Activated T-cell treated with anti-CD3 and anti-CD28 coated beads, Interleukin-2, amount 50 U/mL, for 4 hours (primary cell): ENCODE results near the gene NAPSA. TPM values are rescaled to one million over a fixed set of nuclear protein-coding genes. Genes with fewer than 3 reads are reported as not detected.
"Not testable (repeated sequence)": the region's sequence is repeated elsewhere in the genome, so short reads cannot be mapped to it uniquely, and the experiment has no call there.

ENCODE experiments used
- ATAC-seq, 2 donors: fragments of 200-7000 bp; cut with Tn5 transposase; one replicate each; pipeline ENCODE4 v1.10.0; 2021
- DNase-seq: peaks from one replicate; pipeline ENCODE4 v3.0.0-alpha.2; 2020
- H3K27me3 Mint-ChIP-seq: one replicate; pipeline ENCODE4 v1.8.0; 2021; ENCODE audit warnings: low read depth, mixed read lengths
- H3K36me3 Mint-ChIP-seq: one replicate; pipeline ENCODE4 v1.8.0; 2022; ENCODE audit warnings: mixed read lengths; ENCODE audit not compliant: insufficient read depth
- H3K4me1 Mint-ChIP-seq: one replicate; pipeline ENCODE4 v1.8.0; 2021; ENCODE audit warnings: low read depth, mixed read lengths
- H3K4me3 Mint-ChIP-seq: one replicate; pipeline ENCODE4 v1.8.0; 2021; ENCODE audit warnings: mild to moderate bottlenecking, moderate library complexity, mixed read lengths
- H3K9me3 Mint-ChIP-seq: one replicate; pipeline ENCODE4 v1.8.0; 2021; ENCODE audit warnings: mixed read lengths
- total RNA-seq, 3 donors: library from RNA; stranded (reverse); gene quantifications; one replicate each; pipeline ENCODE4 v1.2.1, GENCODE V29; 2021

Gene NAPSA
- total RNA-seq, 3 donors from 2014 or later = 9.1 to 21.1 (median 10.4) TPM

- ATAC-seq (no peak), DNase-seq (no peak)
- peaks cover 13% of the 10 kb centered on the region for H3K36me3 Mint-ChIP-seq
- no peaks in the 10 kb centered on the region for H3K4me1 Mint-ChIP-seq
- H3K27me3 Mint-ChIP-seq = no peaks in the 10 kb centered on the region
- no peak overlapping the region for H3K4me3 Mint-ChIP-seq
- no peaks in the 10 kb centered on the region for H3K9me3 Mint-ChIP-seq
Measured at GRCh38 chr19:50393589-50393988, 28.1 kb upstream of the NAPSA start.

- no peak for ATAC-seq
- DNase-seq = no peak
- H3K4me1 Mint-ChIP-seq = peaks cover 1% of the 10 kb centered on the region
- peaks cover 15% of the 10 kb centered on the region for H3K36me3 Mint-ChIP-seq
- no peak overlapping the region for H3K4me3 Mint-ChIP-seq
- no peaks in the 10 kb centered on the region for H3K27me3 Mint-ChIP-seq
- H3K9me3 Mint-ChIP-seq = no peaks in the 10 kb centered on the region
Measured at GRCh38 chr19:50392759-50393158, 27.3 kb upstream of the NAPSA start.

- DNase-seq, H3K9me3 Mint-ChIP-seq, ATAC-seq, H3K4me3 Mint-ChIP-seq, H3K4me1 Mint-ChIP-seq, H3K27me3 Mint-ChIP-seq: not testable (repeated sequence)
- H3K36me3 Mint-ChIP-seq = peaks cover 19% of the 10 kb centered on the region
Measured at GRCh38 chr19:50390952-50391351, 25.5 kb upstream of the NAPSA start.

- not testable (repeated sequence) for ATAC-seq, H3K4me1 Mint-ChIP-seq, H3K9me3 Mint-ChIP-seq, H3K4me3 Mint-ChIP-seq, H3K27me3 Mint-ChIP-seq, DNase-seq
- peaks cover 17% of the 10 kb centered on the region for H3K36me3 Mint-ChIP-seq
Measured at GRCh38 chr19:50390295-50390694, 24.9 kb upstream of the NAPSA start.

- DNase-seq = no peak
- Mint-ChIP-seq H3K4me1 (peaks cover 28% of the 10 kb centered on the region), H3K9me3 (no peaks in the 10 kb centered on the region), H3K36me3 (peaks cover 17% of the 10 kb centered on the region), H3K4me3 (peak overlapping the region; percentile 45), H3K27me3 (no peaks in the 10 kb centered on the region)
- ATAC-seq = no peak
Measured at GRCh38 chr19:50387868-50388245, 22.4 kb upstream of the NAPSA start.

GRCh38 chr19:50387176-50387867 lies 21.9 kb upstream of the NAPSA start:
- no peak for ATAC-seq
- peaks cover 28% of the 10 kb centered on the region for H3K4me1 Mint-ChIP-seq
- peaks cover 17% of the 10 kb centered on the region for H3K36me3 Mint-ChIP-seq
- no peaks in the 10 kb centered on the region for H3K27me3 Mint-ChIP-seq
- no peaks in the 10 kb centered on the region for H3K9me3 Mint-ChIP-seq
- peak overlapping the region; percentile 45 for H3K4me3 Mint-ChIP-seq
- DNase-seq = no peak

- Mint-ChIP-seq H3K9me3 (no peaks in the 10 kb centered on the region), H3K4me1 (peaks cover 28% of the 10 kb centered on the region), H3K27me3 (no peaks in the 10 kb centered on the region), H3K36me3 (peaks cover 20% of the 10 kb centered on the region), H3K4me3 (peak overlapping the region; percentile 96)
- ATAC-seq = no peak
- no peak for DNase-seq
Measured at GRCh38 chr19:50384685-50385535, 19.5 kb upstream of the NAPSA start.

GRCh38 chr19:50383852-50384684 lies 18.6 kb upstream of the NAPSA start, which contains the start of gene POLD1:
POLD1 (plus strand) TSS chr19:50384347; CDS start chr19:50398852, 14,505 bp downstream.
- ATAC-seq (peak; percentile 90), DNase-seq (peak; percentile 99)
- H3K27me3 Mint-ChIP-seq = no peaks in the 10 kb centered on the region
- H3K9me3 Mint-ChIP-seq = no peaks in the 10 kb centered on the region
- H3K4me3 Mint-ChIP-seq = peak within 1 kb of the TSS; percentile 96
- peaks cover 28% of the 10 kb centered on the region for H3K36me3 Mint-ChIP-seq
- peaks cover 28% of the 10 kb centered on the region for H3K4me1 Mint-ChIP-seq

- ATAC-seq (peak in 1 of 2 donors; percentile 19), DNase-seq (no peak)
- H3K4me1 Mint-ChIP-seq = peaks cover 28% of the 10 kb centered on the region
- H3K27me3 Mint-ChIP-seq = no peaks in the 10 kb centered on the region
- no peaks in the 10 kb centered on the region for H3K9me3 Mint-ChIP-seq
- H3K36me3 Mint-ChIP-seq = peaks cover 31% of the 10 kb centered on the region
- H3K4me3 Mint-ChIP-seq = peak overlapping the region; percentile 96
Measured at GRCh38 chr19:50383001-50383851, 17.8 kb upstream of the NAPSA start.

GRCh38 chr19:50381881-50382729 lies 16.7 kb upstream of the NAPSA start:
- Mint-ChIP-seq H3K4me1 (peaks cover 25% of the 10 kb centered on the region), H3K36me3 (peaks cover 29% of the 10 kb centered on the region), H3K4me3 (no peak overlapping the region), H3K9me3 (no peaks in the 10 kb centered on the region), H3K27me3 (no peaks in the 10 kb centered on the region)
- ATAC-seq (no peak), DNase-seq (no peak)

- Mint-ChIP-seq H3K4me1 (peaks cover 29% of the 10 kb centered on the region), H3K27me3 (no peaks in the 10 kb centered on the region), H3K36me3 (peaks cover 29% of the 10 kb centered on the region), H3K4me3 (no peak overlapping the region), H3K9me3 (no peaks in the 10 kb centered on the region)
- no peak for ATAC-seq
- no peak for DNase-seq
Measured at GRCh38 chr19:50380751-50381151, 15.3 kb upstream of the NAPSA start.

- Mint-ChIP-seq H3K36me3 (peaks cover 29% of the 10 kb centered on the region), H3K4me3 (no peak overlapping the region), H3K9me3 (no peaks in the 10 kb centered on the region), H3K4me1 (peaks cover 26% of the 10 kb centered on the region), H3K27me3 (no peaks in the 10 kb centered on the region)
- no peak for ATAC-seq
- no peak for DNase-seq
Measured at GRCh38 chr19:50380137-50380536, 14.7 kb upstream of the NAPSA start.

GRCh38 chr19:50379602-50380001 lies 14.2 kb upstream of the NAPSA start:
- ATAC-seq (no peak), DNase-seq (no peak)
- H3K9me3 Mint-ChIP-seq = no peaks in the 10 kb centered on the region
- H3K27me3 Mint-ChIP-seq = no peaks in the 10 kb centered on the region
- H3K4me1 Mint-ChIP-seq = peaks cover 21% of the 10 kb centered on the region
- no peak overlapping the region for H3K4me3 Mint-ChIP-seq
- H3K36me3 Mint-ChIP-seq = peaks cover 27% of the 10 kb centered on the region
